NOMO-1 treated with DMSO at 0.1 percent for 48 hours (cell line): ENCODE data around the gene MOSPD3.

Source experiments
- DNase-seq: peaks from one replicate; lab custom pipeline; 2025; ENCODE audit not compliant: unreplicated experiment; lab: John Stamatoyannopoulos, UW

MOSPD3 gene

DNA sequence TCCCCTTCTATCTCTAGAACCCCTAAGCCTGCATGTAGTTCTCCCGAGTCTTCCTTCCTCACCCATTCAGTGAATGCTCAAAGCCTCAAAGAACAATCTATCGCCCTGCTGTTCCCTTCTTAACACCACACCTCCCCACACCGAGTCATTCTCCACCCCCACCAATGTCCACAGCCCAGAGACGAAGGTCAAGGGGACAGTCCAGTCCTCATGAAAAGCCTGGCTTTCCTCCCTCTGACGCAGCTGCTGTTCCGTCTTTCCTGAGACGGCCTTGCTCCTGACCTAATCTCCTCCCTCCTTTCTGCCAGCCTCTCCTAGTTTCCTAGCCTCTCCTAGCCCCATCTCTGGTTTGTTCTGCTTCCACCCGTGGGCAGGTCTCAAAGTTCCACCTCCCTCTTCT is 9.2 kb downstream of the MOSPD3 start:
- DNase-seq, result no peak

DNA sequence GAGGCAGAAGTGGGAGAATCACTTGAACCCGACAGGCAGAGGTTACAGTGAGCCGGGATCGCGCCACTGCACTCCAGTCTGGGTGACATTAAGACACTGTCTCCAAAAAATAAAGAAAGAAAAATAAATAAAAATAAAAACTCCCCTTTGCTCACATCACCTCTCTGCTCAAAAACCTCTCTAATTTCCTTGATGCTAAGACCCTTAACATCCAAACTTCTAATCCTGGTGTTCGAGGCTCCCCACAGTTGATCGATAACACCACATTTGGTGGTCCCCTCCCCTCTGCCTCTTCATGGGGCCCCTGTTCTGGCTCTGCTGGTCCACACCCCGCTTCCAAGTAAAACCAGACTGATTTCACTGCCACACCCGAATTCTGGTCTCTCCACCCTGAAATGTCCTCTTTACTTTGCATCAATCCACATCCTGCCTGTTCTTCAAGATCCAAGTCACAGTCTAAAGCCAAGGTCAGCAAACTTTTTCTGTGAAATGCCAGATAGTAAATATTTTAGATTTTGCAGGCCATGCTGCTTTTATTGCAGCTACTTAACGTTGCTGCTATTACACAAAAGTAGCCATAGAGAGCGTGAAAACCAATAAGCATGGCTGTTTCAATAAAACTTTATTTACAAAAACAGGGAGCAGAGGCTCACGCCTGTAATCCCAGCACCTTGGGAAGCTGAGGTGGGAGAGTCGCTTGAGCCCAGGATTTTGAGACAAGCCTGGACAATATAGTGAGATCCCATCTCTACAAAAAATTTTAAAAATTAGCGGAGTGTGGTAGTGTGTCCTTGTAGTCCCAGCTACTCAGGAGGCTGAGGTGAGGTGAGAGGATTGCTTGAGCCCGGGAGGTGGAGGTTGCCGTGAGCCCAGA is 11.8 kb downstream of the MOSPD3 start:
- DNase-seq, result no peak

DNA sequence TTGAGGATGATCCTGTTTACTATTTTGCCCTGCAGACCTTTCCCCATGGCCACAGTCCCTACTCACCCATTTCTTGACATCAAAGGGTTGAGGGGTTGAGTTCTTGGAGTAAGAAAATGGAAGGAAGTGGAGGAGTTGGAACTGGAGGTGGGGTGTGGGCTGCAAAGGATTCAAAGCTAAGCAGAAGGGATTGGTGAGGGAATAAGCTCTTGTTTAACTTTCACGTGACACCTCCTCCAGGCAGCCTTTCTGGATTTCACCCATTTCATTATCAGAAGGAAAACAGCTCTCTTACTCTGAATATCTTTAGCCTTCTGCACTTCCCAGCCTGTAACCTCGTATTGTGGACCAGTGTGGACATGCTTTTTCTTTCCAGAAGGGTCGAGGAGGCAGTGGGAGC is 13.7 kb downstream of the MOSPD3 start:
- DNase-seq, result no peak

DNA sequence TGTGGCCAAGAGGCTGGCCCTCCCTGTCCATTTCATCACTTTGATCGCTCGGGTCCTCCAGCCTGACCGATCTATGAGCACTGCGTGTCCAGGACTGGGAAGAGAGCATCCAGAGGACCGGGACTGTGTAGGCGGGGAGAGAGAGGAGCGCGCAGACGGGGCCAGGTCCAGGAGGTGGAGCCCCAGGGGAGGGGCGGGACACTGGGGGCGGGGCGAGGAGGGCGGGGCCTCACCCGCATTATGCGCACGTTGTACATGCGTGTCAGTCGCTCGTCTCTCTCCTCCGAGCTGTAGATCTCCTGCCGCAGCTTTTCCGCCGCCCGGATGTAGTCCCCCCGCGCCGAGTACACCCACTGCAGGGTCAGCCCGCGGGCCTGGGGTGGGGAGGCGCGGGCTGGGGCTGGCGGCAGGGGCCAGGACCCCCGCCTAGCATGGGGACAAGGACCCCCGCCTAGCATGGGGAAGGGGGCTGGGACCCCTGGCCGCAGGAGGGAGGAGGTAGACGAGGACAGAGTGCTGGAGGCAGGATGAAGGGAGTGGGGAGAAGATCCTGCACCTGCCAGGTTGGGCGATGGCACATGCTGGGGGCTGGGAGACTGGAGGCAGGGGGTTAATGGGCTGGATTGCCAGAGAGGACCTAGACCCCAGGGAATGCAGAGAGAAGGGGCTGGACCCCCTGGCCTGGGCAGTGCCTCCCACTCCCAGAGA is 14.3 kb downstream of the MOSPD3 start:
- no peak for DNase-seq

DNA sequence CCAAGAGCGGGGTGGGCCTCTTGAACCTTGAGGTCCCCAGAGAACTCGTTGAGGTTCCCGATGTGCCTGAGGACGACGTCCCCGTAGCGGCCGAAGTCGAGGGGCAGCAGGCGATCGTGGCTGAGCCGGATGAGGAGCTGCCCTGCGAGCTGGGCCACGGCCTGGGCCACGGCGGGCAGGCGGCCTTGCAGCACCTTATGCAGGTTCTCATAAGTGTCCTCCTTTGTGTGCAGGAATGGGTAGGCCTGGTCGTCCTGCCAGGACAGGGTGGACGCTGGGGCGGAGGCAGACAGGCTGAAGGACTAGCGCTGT is 14.9 kb downstream of the MOSPD3 start:
- no peak for DNase-seq

DNA sequence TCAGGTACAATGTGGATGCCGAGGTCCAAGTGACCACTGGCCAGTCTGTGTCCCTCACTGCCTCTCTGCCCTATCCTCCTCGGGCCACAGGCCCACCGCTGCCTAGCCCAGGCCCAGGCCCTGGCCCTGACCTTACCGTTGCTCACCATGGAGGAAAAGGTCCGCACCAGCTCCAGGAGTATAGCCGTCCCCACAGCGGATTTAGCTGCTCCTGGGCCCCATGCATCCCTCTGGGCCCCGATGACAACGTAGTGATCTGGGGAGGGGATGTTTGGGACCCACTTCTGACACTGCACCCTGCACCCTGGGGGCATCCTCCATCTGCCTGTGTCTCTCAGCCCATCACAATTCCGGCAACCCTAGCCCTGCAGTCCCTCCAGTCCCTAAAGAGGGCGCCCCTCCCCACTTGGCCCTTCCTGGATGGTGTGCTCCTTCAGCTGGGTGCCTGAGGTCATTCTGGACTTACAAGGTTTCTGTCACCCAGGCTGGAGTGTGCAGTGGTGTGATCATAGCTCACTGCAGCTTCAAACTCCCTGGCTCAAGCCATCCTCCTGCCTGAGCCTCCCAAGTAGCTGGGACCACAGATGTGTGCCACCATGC is 16.9 kb downstream of the MOSPD3 start:
- DNase-seq, result peak; percentile 33

DNA sequence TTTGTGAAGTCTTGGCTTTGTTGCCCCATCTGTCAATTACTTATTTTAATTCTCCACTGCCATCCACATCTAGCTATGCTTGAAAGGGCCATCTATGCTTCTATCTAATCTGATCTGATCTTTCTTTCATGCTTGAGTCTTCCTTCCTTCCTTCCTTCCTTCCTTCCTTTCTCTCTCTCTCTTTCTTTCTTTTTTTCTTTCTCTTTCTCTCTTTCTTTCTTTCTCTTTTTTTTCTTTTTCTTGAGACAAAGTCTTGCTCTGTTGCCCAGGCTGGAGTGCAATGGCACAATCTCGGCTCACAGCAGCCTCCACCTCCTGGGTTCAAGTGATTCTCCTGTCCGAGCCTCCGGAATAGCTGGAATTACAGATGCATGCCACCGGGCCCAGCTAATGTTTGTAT is 17.7 kb downstream of the MOSPD3 start:
- no peak for DNase-seq

DNA sequence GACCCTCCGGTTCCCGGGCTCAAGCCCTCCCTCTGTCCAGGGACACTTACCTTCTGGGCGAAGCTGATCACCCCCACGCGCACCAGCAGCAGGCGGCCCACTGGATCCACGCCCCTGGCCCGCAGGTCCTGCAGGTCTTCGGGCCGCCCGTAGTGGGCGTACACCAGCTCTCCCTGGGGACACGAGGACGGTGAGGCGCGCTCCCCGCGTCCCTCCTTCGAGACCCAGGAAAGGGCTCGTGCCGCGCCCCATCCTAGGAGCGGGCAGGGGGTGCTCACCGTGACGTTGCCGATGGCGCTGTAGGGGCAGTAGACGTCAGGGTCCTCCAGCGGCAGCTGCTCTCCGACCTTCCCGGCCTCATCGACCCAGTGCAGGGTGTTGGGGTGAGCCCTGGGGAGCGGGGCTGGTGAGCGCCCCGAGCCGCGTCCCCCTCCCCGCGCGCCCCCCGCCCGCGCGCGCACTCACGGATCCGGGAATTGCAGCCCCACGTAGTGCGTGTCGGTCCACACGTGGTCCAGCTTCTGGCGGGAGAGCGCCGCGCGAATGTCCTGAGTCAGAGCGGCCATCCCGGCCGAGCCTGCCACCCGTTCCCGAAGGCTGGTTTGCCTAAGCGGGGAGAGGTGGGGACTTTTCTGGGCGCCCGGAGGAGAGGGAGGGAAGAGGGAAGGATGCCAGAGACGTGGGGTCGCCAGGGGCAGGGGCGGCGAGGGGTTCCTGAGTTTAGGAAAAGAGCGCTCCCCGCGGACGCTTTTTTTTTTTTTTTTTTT is 20.8 kb downstream of the MOSPD3 start:
- DNase-seq, result peak; percentile 75

DNA sequence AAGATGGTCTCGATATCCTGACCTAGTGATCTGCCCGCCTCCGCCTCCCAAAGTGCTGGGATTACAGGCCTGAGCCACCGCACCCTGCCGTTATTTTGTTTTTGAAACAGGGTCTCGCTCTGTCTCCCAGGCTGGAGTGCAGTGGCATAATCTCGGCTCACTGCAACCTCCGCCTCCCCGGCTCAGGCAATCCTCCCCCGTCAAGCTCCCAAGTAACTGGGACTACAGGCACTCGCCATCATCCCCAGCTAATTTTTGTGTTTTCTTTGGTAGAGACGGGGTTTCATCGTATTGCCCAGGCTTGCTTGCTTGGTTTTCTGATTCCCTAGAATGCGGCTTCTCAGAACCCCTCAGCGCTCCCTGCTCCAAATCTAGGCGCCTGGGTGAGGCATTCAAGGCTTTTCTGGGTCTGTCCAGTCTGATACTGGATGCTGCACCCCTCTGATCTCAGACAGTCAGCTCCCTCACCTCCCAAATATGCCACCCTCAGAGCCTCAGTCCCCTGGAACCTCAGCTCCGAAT is 27.7 kb downstream of the MOSPD3 start:
- no peak for DNase-seq

DNA sequence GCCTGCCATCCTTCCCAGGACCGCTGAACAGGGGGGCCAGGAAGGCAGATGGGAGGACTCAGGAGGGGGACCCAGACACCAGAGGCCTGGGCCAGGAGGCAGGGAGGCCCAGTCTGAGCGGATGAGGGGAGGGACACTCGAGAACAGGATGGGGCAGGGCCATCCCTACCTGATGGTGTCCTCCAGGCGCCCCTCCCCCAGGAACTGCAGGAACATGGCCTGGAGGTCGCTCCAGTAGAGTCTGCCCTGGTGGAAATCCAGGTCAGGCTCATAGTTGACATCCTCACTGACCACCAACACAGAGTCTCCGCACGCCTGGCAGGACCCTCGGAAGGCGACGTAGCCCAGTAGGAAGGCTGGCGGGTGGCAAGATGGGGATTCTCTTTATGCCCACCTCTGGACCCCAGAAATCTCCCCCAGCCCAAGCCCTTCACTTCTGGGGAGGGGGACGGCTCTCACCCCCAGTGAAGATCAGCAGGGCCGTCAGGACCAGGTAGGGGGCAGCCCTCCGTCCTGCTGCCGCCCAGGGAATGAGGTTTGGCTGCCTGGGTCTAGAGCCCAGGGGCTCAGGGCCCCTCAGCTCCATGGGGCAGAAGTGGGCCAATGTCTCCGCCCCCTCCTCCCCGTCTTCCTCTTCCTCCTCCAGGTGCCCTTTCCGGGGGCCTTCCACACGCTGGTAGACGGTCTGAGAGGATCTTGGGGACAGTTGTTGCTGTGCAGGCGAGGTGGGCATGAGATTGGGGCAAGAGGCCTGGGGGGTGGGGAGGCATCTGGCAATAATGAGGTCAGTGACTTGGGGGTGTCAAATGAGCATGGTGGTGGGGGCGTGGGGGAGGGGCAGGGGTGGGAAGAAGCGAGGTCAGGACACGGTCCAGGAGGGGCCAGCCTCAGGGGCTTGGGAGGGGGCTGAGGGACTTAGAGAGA is 28.4 kb downstream of the MOSPD3 start:
- DNase-seq, result no peak

DNA sequence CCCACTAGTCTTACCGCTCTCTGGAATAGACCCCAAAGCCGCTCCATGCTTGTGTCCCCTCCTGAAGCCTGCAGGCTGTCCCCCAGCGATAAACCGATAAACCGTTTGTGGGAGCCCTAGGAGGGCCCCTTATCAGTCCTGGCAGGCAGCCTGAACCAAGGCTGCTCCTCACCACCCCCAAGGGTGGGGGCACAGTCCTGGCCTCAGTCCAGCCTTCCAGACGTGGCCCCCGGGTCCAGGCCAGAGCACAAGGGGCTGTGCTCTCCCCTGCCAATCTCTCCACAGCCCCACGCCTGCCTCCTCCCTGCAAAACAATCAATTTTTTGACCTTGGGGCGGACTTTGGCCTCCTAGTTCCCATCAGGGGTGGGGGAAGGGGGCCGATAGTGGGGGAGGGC is 29.1 kb downstream of the MOSPD3 start, which contains the start of gene TFR2:
TSS of gene TFR2 (minus strand) at position 90 of the 397 bp plus-strand sequence. CDS start at position 47, 43 bp downstream.
- no peak for DNase-seq

DNA sequence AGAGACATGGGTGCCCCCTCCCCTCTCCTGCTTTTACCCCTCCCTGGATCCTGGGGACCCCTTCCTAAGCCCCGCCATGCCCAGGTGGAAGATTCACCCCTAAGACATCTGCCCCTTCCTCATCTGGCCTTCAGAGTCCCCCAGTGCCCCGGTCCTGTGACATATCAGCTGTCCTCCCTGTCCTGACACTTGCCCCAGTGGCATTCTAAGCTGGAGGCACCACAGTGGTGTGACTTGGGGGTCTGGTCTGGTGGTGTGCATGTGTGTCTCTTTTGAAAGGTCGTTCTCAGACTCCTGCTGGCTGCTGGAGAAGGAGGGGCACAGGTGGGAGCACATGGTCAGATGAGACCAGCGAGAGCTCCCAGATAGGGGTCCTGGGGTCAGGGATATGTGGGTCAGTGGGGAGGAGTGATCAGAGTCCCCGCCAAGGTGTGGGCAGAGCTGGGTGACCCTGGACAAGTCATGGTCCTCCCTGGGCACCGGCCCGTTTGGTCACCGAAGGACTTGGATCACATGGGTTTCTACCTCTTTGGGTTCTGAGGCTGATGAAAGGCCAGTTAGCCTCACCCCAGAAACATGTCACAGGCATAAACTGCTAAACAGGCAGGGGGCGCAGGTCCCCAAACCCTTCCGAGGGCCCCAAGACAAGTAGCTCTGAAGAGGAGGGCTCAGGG is 29.7 kb downstream of the MOSPD3 start:
- DNase-seq, result no peak

DNA sequence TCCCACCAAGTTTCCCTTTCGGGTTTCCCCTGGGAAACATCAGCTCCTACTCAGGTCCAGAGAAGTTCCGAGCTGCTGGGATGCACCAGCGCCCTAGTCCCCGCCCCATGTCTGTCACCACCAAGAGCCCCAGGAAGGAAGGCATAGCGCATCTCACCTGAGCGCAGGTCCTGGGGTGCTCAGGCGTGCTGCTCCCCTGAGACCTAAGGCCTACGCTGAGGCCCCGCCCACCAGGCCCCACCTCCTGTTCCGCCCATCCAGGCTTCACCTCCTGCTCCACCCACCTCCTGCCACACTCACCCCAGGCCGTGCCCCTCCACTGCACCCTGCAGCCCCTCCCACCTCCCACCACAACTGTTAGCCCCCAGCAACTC is 30.2 kb downstream of the MOSPD3 start:
- no peak for DNase-seq

DNA sequence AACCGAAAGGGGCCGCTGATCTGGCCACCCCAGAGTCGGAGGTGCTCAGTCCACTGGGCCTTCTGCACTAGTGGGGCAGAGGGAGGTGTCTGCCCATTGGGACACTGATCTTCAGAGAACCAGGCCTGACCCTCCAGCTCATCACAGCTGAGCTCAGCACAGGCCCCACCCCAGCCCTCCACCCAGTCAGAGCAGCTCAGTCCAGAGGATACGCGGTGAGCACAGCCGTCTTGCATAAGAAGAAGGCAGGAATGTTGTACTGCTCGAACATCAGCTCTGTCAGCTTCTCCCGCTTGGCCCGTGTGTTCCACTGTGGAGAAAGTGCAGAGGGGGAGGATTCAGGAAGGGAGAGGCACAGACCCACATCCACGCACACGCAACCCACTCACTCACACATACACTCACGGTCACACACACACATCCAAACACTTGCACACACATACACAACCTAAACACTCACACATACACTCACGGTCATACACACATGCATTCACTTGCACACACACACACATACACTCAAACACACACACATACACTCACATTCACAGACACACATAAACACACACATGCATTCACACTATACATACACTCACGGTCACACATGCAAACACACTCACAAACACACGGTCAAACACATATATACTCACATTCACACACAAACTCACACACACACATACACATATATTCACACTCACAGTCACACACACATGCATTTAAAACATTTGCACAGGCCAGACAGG is 37.7 kb downstream of the MOSPD3 start:
- DNase-seq, result no peak

DNA sequence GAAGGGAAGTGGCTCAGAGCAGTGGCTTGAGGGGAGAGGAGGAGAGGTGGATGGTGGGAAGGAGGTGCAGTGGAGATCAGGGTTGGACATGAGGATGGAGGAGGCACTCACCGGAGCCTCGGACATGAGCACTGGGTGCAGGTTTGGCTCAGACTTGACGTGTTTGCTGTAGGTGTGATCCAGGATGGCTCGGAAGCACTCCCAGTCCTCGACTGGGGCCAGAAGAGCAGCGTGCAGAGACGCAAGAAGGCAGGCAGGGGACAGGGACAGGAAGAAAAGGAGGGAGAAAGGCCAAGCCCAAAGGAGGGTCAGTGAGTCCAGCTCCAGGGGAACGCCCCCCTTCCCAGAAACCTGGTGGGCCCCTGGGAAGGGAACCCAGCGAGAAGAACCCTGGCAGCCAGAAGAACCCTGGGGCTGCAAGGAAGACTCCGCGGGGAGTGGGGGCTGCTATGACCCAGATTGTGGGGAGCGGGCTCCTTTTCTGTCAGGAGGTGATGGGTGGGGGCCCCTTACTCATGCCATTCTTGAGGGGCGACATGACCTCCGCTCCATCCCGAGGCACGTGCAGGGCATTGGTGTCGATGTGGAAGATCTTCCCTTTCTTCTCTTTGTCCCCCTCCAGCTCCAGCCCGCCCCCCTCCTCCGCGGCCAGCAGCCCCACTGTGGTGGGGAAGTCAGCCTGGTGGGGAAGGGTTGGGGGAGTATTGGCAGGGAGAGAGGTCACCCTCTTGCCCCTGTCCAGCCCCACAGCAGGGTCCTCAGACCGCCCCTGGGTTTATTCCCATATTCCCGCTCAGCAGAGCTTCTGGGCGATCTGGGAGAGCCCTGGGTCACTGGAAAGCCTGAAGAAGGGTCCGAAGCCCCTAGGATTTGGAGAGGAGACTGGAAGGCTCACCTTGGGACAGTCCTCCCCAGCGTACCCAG is 42.8 kb downstream of the MOSPD3 start:
- no peak for DNase-seq

DNA sequence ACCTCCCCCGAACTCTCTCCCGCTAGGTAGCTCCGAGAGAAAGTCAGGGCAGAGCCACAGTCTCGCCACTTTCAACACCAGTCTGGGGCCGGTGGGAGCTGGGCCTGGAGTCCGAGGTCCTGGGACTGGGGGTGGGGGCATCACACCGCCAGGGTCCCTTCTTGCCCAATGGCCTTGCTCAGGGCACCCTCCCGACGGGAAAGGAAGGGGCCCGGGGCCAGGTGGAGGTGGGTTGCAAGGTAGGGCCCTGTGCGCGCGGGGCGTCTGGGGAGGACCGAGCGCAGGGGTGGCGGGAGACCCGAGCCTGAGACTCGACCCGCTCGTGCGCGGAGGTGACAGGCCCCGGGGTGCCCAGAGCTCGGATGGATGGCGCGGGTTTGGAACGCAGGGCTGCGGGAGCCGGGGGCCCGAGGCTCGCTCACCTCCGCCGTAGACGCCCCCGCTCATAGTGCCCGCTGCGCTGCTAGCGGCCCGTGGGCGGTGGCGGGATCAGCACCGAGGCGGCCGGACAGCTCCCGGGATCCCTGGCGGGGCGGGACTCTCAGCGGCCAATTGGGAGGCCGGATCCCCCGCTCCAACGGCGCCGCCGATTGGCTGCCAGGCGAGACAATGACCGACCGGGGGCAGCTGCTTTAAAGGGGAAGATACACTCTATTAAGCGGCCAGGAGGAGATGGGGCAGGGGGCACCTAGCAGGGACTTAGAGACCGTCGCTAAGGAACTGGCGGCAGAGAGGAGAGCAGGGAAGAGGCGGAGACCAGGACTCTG is 43.8 kb downstream of the MOSPD3 start, which contains the start of gene ACTL6B:
TSS of gene ACTL6B (minus strand) at position 541 of the 767 bp plus-strand sequence. CDS start at position 447, 94 bp downstream.
- no peak for DNase-seq
